HG03469 (cell line): ENCODE measurements around the gene LCOR.
"Not testable (repeated sequence)": the region's sequence is repeated elsewhere in the genome, so short reads cannot be mapped to it uniquely, and the experiment has no call there.

ENCODE experiments used
- ATAC-seq: cut with Tn5 transposase; IDR thresholded peaks from one replicate; pipeline ENCODE4 v1.9.1; 2021; ENCODE audit warnings: mild to moderate bottlenecking, moderate library complexity, moderate number of reproducible peaks; ENCODE audit not compliant: unreplicated experiment

The LCOR gene

GRCh38 chr10:96831867-96832720, at the start of gene LCOR:
TSS of gene LCOR (plus strand) at chr10:96832298. CDS start at chr10:96949058, 116,760 bp downstream.
- ATAC-seq: peak; percentile 29

- no peak for ATAC-seq
These were observed 47.8 kb upstream of the LCOR start for GRCh38 chr10:96784253-96784652.

DNA sequence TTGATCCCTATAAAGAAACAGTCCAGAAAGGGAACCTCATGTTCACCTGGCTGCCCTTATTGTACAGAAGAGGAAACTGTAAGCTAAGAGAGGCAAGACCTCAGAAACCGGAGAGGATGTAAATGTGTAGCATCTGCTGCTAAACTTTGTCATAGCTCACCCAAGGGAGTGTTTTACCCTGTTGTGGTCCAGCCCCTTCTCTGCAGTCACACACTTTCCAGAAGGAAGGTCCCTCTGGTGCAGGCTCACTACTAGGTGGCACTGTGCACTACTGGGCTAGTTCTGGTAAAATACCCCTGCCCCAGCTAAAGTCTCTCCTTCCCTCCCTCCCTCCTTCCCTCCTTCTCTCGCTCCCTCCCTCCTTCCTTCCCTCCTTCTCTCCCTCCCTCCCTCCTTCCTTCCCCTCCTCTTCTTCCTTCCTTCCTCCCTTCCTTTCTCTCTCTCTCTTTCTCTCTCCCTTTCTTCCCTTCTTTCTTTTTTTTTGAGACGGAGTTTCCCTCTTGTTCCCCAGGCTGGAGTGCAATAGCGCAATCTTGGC, 42.5 kb upstream of the LCOR start:
- peak; percentile 75 for ATAC-seq

DNA sequence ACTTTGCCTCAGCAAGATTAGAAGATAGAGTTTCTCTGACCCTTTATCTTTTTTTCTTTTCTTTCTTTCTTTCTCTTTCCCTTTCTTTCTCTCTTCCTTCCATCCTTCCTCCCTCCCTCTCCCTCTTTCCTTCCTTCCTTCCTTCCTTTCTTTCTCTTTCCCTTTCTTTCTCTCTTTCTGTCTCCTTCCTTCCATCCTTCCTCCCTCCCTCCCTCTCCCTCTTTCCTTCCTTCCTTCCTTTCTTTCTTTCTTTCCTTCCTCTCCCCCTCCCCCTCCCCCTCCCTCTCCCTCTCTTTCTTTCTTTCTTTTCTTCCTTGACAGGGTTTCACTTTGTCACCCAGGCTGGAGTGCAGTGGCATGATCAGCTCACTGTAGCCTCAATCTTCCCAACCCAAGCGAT, 40.2 kb upstream of the LCOR start:
- no peak for ATAC-seq

- ATAC-seq: no peak
These were observed 37.0 kb upstream of the LCOR start for GRCh38 chr10:96794836-96795733.

DNA sequence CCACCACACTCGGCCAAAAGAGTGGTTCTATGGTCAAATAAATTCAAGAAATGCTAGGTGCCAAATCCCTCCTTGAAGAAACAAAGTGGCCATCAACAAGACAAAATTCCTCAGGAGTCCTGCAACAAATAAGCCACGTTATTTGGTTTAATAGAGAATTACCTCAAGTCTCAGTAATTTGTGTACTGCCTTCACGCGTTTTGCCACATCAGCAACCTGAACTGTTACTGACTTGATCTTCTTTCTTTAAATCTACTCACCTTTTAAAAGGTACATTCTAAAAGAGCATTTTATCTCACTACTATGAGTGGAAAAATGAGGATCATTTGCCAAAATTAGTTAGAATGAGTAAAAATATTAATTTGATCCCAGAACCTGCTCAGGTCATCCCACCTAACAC, 34.6 kb upstream of the LCOR start:
- no peak for ATAC-seq

GRCh38 chr10:96803288-96803664, 28.8 kb upstream of the LCOR start:
- no peak for ATAC-seq

DNA sequence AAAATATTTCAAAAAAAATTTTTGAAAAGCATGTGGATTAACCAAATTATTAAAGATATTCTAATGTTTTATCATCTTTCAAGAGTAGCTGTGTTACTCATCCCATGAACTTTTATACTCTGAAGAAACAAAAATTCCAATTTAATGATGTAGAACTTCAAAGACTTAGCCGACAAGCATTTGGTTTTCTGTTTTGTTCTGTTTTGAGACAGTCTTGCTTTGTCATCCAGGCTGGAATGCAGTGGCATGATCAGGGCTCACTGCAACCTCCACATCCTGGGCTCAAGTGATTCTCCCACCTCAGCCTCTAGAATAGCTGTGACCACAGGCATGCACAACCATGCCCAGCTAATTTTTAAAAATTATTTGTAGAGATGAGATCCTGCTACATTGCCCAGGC, 17.8 kb upstream of the LCOR start:
- no peak for ATAC-seq

GRCh38 chr10:96818971-96819370, 13.1 kb upstream of the LCOR start:
- ATAC-seq: not testable (repeated sequence)

GRCh38 chr10:96820765-96821164, 11.3 kb upstream of the LCOR start:
- no peak for ATAC-seq

DNA sequence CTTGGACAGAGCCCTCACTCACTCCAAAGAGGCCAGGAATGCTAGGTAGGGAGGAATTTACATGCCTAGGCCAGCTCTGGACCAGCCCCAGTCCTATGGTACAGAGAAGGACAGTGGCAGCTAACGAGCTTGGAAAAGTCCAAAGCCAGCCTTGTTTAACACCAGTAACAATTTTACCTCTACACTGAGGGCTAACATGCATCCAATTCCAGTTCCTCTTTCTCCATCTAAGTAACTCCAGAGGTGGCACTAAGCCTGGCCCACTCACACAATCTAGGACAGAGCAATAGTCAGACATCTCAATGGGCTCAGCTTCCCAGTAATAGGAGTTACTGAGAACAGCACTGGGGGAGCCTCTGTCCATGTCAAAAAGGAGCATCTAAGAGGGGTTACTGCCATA, 5.7 kb upstream of the LCOR start:
- ATAC-seq: no peak

DNA sequence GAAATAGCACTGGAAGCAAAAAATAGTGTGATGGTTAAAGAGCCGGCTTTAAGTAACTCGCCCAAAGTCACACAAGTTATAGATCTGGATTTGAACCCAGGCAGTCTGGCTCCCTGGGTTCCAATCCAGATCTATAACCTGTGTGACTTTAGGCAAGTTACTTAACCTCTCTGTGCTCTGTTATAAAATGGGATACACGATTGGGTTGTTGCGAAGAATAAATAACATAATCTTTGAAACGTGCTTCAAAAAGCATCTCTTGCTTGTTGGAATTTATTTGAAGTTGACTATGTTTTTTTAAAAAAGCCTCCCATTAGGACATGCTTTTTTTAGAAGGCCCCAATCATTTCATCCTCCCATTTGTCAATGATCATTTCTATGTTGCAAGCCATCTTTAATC, 3.5 kb upstream of the LCOR start:
- ATAC-seq: no peak

DNA sequence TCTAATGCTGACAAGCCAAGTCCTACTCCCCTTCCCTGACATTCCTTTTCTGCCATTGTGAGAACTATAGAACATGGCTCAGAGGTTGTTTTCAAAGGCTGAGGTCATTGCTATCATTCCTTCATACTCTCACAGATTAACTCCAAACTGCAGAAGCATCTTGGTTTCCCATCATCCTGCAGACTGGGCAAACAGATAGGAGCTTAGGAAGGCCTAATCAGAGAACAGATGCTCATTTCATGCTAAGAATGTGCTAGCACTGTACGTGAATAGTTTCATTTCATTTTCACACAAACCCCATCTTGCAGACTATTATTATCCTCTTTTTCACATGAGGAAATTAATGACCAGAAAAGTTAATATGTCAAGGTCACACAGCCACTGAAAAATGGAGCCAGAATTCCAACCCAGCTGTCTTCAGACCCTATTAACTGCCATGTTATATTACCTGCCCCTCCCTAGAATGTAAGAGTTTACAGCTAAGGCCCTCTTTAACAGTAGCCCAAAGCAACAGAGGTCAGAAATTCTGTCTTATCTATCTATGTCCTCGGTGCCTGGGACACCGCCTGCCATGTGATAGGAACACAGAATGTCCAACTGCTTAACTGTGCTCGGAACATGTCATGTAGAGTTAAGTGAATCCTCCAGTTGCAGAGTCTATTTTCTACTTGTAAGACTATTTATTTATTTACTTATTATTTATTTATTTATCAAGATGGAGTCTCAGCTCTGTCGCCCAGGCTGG, 2.9 kb upstream of the LCOR start:
- ATAC-seq: no peak

- no peak for ATAC-seq
These were observed 1.4 kb upstream of the LCOR start for GRCh38 chr10:96830511-96831199.

- ATAC-seq: no peak
These were observed 765 bp upstream of the LCOR start for GRCh38 chr10:96831200-96831866.

DNA sequence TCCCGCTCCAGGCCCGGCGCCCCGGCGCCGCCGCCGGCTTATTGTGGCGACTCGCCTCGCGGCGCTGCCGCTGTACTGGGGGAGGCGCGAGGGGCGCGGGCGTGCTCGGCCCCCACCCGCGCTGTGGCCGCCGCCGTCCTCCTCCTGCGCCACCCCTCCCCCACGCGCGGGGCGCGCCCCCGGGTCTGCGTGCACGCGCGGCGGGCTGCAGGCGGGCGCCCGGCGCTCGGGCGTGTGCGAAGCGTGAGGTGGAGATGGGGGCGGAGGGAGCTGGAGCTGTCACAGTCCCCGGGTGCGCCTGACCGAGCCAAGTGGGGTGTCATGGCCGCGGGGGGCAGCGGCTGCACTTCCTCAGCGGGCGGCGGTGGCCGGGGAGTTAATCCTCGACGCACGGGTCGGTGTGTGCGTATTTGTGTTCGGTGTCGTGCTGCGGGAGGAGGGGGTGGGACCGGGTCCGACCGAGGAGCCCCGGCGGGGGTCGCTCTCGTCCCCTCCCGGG, 672 bp downstream of the LCOR start:
- ATAC-seq: peak; percentile 48

GRCh38 chr10:96833220-96834001, 1.3 kb downstream of the LCOR start:
- ATAC-seq: no peak

- ATAC-seq: no peak
These were observed 2.0 kb downstream of the LCOR start for GRCh38 chr10:96834120-96834519.

DNA sequence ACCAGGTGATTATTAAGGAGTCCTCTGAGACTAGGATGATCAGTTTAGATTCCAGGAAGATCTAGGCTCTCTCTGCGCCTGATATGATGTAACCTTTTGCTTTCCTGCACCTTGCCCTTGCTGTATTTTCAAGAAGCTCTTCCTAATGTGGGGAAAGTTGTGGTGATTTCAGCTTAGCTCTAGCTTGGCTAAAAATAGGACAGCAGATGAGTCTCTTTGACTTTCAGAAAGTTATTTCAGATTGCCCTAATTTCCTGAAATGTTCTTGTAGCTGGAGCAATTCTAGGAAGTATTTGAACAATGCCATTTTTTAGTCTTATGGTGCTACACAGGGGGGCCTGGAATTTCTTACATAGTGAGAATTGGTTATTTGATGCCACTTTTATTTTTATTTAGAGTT, 3.8 kb downstream of the LCOR start:
- ATAC-seq: no peak
